H1 (cell line): ENCODE data around the gene NUP210. TPM values are rescaled to one million over a fixed set of nuclear protein-coding genes. Genes with fewer than 3 reads are reported as not detected.

Experiments
- GABPA ChIP-seq: IDR thresholded peaks from 2 replicates; pipeline ENCODE4 v1.6.1; 2011; ENCODE audit warnings: mild to moderate bottlenecking, low read length, moderate library complexity, borderline replicate concordance; ENCODE audit not compliant: insufficient read depth
- SIRT6 ChIP-seq: IDR thresholded peaks from one replicate; pipeline ENCODE4 v1.7.1; 2012; ENCODE audit warnings: low read length, inconsistent platforms
- polyA plus RNA-seq, 7 experiments: library from polyadenylated mRNA; depleted of rRNA in 3 of 7; stranded (reverse) in 5 of 7; unstranded in 2 of 7; fragments of >200 nt in 5 of 7; fragments of 200-250 nt in 2 of 7; gene quantifications; 1 replicate in 5 of 7; 2 replicates in 1 of 7; 4 replicates in 1 of 7; pipeline versions ENCODE4 v1.2.1 to v1.2.3, GENCODE V29; 2011 to 2013; ENCODE audit warnings: missing spikeins in 2 of 7, mixed read lengths in 2 of 7
- total RNA-seq: library from RNA; stranded (reverse); fragmentation: NEBNext Ultra II Directional; extraction: Animal tissue kit (Norgen Biotek cat#: 25700); gene quantifications from 2 replicates; pipeline ENCODE4 v1.2.1, GENCODE V29; 2021
- TF ChIP-seq, protein P1 (sequence below): IDR thresholded peaks from 2 replicates; pipeline ENCODE4 v1.6.1; 2012; ENCODE audit warnings: low read length, inconsistent platforms

Gene NUP210
- total and polyA plus RNA-seq, 2 of the 8 experiments (the other 6 are each of a cell fraction or from before 2014, with no cell fraction given) = 51.0 to 53.7 TPM

DNA sequence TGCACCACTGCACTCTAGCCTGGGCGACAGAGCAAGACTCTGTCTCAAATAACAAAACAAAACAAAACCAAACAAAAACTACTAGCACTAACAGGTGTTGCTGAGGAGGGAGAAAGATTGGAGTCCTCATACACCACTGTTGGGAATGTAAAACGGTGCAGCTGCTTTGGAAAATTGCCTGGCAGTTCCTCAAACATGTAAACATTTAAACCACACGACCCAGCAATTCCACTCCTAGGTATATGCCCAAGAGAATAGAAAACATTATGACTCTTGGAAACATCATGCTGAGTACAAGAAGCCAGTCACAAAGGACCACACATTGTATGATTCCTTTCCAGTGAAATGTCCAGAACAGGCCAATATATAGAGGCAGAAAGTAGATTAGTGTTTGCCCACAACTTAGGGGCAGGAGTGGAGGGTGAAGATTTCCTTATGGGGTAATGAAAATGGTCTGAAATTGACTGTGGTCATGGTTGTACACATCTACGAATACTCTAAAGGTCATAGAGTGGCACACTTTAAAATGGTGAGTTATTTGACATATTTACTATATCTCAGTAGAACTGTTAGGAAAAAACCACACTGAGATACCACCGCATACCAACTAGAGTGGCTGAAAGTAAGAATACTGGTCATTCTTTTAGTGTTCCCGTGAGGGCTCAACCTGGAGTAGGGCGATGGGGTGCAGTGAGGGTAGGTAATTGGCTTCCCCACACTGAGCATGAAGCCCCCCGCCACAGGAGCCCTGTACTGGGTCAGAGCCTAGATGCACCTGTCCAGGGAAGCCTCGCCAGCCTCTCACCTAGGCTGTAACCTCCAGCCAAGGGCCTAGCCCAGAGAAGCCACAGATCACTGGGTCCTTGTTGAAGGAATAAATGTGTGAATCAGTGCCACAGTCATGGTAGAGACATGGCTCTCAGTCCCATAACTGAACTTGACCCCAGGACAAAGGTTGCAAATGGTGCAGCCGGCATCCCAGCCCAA lies 131.1 kb downstream of the NUP210 start (continued):
- TF ChIP-seq, protein P1, sequence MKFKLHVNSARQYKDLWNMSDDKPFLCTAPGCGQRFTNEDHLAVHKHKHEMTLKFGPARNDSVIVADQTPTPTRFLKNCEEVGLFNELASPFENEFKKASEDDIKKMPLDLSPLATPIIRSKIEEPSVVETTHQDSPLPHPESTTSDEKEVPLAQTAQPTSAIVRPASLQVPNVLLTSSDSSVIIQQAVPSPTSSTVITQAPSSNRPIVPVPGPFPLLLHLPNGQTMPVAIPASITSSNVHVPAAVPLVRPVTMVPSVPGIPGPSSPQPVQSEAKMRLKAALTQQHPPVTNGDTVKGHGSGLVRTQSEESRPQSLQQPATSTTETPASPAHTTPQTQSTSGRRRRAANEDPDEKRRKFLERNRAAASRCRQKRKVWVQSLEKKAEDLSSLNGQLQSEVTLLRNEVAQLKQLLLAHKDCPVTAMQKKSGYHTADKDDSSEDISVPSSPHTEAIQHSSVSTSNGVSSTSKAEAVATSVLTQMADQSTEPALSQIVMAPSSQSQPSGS = no peak
- no peak for TF ChIP-seq GABPA
- TF ChIP-seq SIRT6 = no peak
